BLaER1 (cell line): ENCODE measurements around the gene EIF2AK2.

ENCODE experiments used
- H3K27ac ChIP-seq: shearing (Covaris generic); formaldehyde crosslinking; 2 replicates; pipeline ENCODE4 v1.8.1; 2022
- H3K27me3 ChIP-seq: shearing (Covaris generic); formaldehyde crosslinking; 2 replicates; pipeline ENCODE4 v1.8.1; 2022
- H3K36me3 ChIP-seq: shearing (Covaris generic); formaldehyde crosslinking; 2 replicates; pipeline ENCODE4 v1.8.1; 2022
- H3K4me1 ChIP-seq: shearing (Covaris generic); formaldehyde crosslinking; 2 replicates; pipeline ENCODE4 v1.8.1; 2022
- H3K4me2 ChIP-seq: shearing (Covaris generic); formaldehyde crosslinking; 2 replicates; pipeline ENCODE4 v1.8.1; 2022
- H3K4me3 ChIP-seq: shearing (Covaris generic); formaldehyde crosslinking; 2 replicates; pipeline ENCODE4 v1.8.1; 2022
- H3K9ac ChIP-seq: shearing (Covaris generic); formaldehyde crosslinking; 2 replicates; pipeline ENCODE4 v1.8.1; 2022
- H3K9me3 ChIP-seq: shearing (Covaris generic); formaldehyde crosslinking; 2 replicates; pipeline ENCODE4 v1.8.1; 2022
- H4K20me1 ChIP-seq: shearing (Covaris generic); formaldehyde crosslinking; 2 replicates; pipeline ENCODE4 v1.8.1; 2022
- Cebpa-rat ChIP-seq: shearing (Covaris generic); IDR thresholded peaks from 2 replicates; pipeline ENCODE4 v1.8.1; 2022

EIF2AK2 gene

GRCh38 chr2:37052600-37053332, 104.0 kb downstream of the EIF2AK2 start:
- no peak overlapping the region for H3K9ac ChIP-seq
- TF ChIP-seq Cebpa-rat = no peak
- no peak overlapping the region for H3K27ac ChIP-seq
- peaks cover 73% of the 10 kb centered on the region for H3K36me3 ChIP-seq
- no peaks in the 10 kb centered on the region for H3K9me3 ChIP-seq
- no peaks in the 10 kb centered on the region for H3K27me3 ChIP-seq
- no peak overlapping the region for H3K4me3 ChIP-seq
- H3K4me1 ChIP-seq = no peaks in the 10 kb centered on the region
- no peak overlapping the region for H3K4me2 ChIP-seq
- no peaks in the 10 kb centered on the region for H4K20me1 ChIP-seq
